Cardiac muscle cell (in vitro differentiated cells and primary cell): ENCODE measurements around the gene CPA4. TPM values are rescaled to one million over a fixed set of nuclear protein-coding genes. Genes with fewer than 3 reads are reported as not detected.
A peak's percentile ranks its signal among the peaks of the same experiment; 100 is the strongest.
"Not testable (repeated sequence)": the region's sequence is repeated elsewhere in the genome, so short reads cannot be mapped to it uniquely, and the experiment has no call there.

Experiments used
- DNase-seq, 2 donors: peaks; one replicate each; pipeline versions ENCODE4 v3.0.0 to v3.0.0-alpha.2; 2010 to 2017; ENCODE audit warnings: low read depth in 1 of 2, low spot score in 1 of 2
- H3K27ac ChIP-seq: fragments of 200-600 bp; sonication (generic); 2 replicates; pipeline ENCODE4 v1.5.1; 2016
- H3K27me3 ChIP-seq: fragments of 200-600 bp; sonication (generic); 2 replicates; pipeline ENCODE4 v1.6.0; 2016; ENCODE audit warnings: control low read depth
- H3K36me3 ChIP-seq: fragments of 200-600 bp; sonication (generic); 2 replicates; pipeline ENCODE4 v1.5.1; 2016; ENCODE audit warnings: control low read depth
- H3K4me1 ChIP-seq: fragments of 200-600 bp; sonication (generic); 2 replicates; pipeline ENCODE4 v1.8.1; 2017; ENCODE audit warnings: low read depth, mild to moderate bottlenecking, mixed run types
- H3K4me3 ChIP-seq: fragments of 200-600 bp; sonication (generic); 2 replicates; pipeline ENCODE4 v1.5.1; 2016; ENCODE audit warnings: mild to moderate bottlenecking
- H3K9me3 ChIP-seq: fragments of 200-600 bp; sonication (generic); 2 replicates; pipeline ENCODE4 v1.5.1; 2017; ENCODE audit warnings: low read depth, mild to moderate bottlenecking, control low read depth
- polyA plus RNA-seq: library from polyadenylated mRNA; unstranded; fragments of >200 nt; fragmentation: Nextera tagmentation; extraction: Ambion mirVana; gene quantifications from 2 replicates; pipeline ENCODE4 v1.2.1, GENCODE V29; 2016
- total RNA-seq: library from RNA; depleted of rRNA; stranded (reverse); fragments of >200 nt; gene quantifications from 2 replicates; pipeline ENCODE4 v1.2.3, GENCODE V29; 2016
- TF ChIP-seq, protein P1 (sequence below): IDR thresholded peaks from 2 replicates; pipeline ENCODE4 v1.5.1; 2012; ENCODE audit warnings: low read depth, mild to moderate bottlenecking, low read length

The CPA4 gene
- total RNA-seq (0.07 TPM in 1 of 2 replicates, not detected in the other), polyA plus RNA-seq (0.24 and 0.39 TPM in 2 replicates)

DNA sequence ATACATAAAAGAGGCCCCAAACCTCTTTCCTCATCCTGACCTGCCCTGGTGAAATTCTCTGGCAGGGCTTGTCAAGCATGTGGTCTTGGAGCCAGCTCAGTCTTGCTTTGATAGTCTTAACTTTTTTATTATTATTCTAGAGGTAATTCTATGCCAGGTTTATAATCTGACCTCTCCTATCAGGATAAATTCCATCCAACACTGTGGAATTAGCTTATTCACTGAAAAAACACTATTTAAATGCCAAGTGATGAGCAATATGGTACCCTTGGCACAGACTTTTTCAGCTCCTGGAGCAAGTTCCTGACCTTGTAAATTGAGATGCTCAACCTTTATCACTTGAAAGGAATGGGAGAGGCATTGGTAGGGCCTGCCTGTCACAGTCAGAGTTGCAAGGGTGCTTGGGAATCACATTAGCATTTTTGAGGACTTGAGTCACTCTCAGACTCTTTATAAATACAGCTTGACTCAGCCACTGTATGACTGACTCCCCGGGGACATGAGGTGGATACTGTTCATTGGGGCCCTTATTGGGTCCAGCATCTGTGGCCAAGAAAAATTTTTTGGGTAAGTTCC, at the start of gene CPA4:
TSS of gene CPA4 (plus strand) at position 480 of the 576 bp plus-strand sequence. CDS start at position 500, 20 bp downstream.
- peak in 1 of 2 donors; percentile 74 for DNase-seq
- Histone ChIP-seq H3K4me1 (no peaks in the 10 kb centered on the region), H3K36me3 (no peaks in the 10 kb centered on the region), H3K4me3 (no peak within 1 kb of the TSS), H3K27ac (no peak within 1 kb of the TSS), H3K9me3 (no peaks in the 10 kb centered on the region), H3K27me3 (no peaks in the 10 kb centered on the region)
- TF ChIP-seq, protein P1, sequence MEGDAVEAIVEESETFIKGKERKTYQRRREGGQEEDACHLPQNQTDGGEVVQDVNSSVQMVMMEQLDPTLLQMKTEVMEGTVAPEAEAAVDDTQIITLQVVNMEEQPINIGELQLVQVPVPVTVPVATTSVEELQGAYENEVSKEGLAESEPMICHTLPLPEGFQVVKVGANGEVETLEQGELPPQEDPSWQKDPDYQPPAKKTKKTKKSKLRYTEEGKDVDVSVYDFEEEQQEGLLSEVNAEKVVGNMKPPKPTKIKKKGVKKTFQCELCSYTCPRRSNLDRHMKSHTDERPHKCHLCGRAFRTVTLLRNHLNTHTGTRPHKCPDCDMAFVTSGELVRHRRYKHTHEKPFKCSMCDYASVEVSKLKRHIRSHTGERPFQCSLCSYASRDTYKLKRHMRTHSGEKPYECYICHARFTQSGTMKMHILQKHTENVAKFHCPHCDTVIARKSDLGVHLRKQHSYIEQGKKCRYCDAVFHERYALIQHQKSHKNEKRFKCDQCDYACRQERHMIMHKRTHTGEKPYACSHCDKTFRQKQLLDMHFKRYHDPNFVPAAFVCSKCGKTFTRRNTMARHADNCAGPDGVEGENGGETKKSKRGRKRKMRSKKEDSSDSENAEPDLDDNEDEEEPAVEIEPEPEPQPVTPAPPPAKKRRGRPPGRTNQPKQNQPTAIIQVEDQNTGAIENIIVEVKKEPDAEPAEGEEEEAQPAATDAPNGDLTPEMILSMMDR, result no peak

DNA sequence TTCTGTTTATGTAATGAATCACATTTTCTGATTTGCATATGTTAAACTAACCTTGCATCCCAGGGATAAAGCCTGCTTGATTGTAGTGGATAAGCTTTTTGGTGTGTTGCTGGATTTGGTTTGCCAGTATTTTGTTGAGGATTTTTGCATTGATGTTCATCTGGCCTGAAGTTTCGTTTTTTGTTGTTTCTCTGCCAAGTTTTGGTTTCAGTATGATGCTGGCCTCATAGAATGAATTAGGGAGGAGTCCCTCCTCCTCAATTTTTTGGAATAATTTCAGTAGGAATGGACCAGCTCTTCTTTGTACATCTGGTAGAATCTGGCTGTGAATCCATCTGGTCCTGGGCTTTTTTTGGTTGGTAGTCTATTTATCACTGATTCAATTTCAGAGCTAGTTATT, 49.5 kb upstream of the CPA4 start:
- not testable (repeated sequence) for H3K4me3 ChIP-seq, H3K4me1 ChIP-seq, H3K36me3 ChIP-seq, H3K27me3 ChIP-seq, H3K9me3 ChIP-seq, H3K27ac ChIP-seq
- DNase-seq, result peak in 1 of 2 donors; percentile 49

DNA sequence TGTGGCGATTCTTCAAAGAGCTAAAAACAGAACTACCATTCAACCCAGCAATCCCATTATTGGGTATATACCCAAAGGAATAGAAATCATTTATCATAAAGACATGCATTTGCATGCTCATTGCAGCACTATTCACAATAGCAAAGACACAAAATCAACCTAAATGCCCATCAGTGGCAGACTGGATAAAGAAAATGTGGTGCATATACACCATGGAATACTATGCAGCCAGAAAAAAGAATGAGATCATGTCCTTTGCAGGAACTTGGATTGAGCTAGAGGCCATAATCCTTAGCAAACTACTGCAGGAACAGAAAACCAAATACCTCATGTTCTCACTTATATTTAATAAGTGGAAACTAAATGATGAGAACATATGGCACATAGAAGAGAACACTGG, 46.5 kb upstream of the CPA4 start:
- not testable (repeated sequence) for DNase-seq, H3K4me1 ChIP-seq, H3K4me3 ChIP-seq, H3K36me3 ChIP-seq, H3K9me3 ChIP-seq, H3K27ac ChIP-seq, H3K27me3 ChIP-seq

DNA sequence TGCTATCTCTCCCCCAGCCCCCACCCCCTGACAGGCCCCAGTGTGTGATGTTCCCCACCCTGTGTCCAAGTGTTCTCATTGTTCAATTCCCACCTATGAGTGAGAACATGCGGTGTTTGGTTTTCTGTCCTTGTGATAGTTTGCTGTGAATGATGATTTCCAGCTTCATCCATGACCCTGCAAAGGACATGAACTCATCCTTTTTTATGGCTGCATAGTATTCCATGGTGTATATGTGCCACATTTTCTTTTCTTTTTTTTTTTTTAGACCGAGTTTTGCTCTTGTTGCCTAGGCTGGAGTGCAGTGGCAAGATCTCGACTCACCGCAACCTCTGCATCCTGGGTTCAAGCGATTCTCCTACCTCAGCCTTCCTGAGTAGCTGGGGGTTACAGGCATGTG, 44.1 kb upstream of the CPA4 start:
- not testable (repeated sequence) for H3K4me3 ChIP-seq, H3K4me1 ChIP-seq

DNA sequence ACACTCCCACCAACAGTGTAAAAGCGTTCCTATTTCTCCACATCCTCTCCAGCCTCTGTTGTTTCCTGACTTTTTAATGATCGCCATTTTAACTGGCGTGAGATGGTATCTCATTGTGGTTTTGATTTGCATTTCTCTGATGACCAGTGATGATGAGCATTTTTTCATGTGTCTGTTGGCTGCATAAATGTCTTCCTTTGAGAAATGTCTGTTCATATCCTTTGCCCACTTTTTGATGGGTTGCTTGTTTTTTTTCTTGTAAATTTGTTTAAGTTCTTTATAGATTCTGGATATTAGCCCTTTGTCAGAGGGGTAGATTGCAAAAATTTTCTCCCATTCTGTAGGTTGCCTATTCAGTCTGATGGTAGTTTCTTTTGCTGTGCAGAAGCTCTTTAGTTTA, 43.3 kb upstream of the CPA4 start:
- H3K4me3 ChIP-seq, H3K27ac ChIP-seq, H3K4me1 ChIP-seq, H3K36me3 ChIP-seq, H3K9me3 ChIP-seq, H3K27me3 ChIP-seq, DNase-seq: not testable (repeated sequence)

More for the DNA sequence above, 44.1 kb upstream of the CPA4 start:
- not testable (repeated sequence) for DNase-seq, H3K36me3 ChIP-seq, H3K9me3 ChIP-seq, H3K27me3 ChIP-seq, H3K27ac ChIP-seq

- DNase-seq, result no peak
Measured at GRCh38 chr7:130254555-130254954, 38.4 kb upstream of the CPA4 start.

GRCh38 chr7:130256704-130257103, 36.3 kb upstream of the CPA4 start:
- H3K9me3 ChIP-seq, result no peaks in the 10 kb centered on the region
- no peak for DNase-seq
- no peaks in the 10 kb centered on the region for H3K27me3 ChIP-seq
- H3K4me3 ChIP-seq, result no peak overlapping the region
- peaks cover 3% of the 10 kb centered on the region for H3K4me1 ChIP-seq
- no peak overlapping the region for H3K27ac ChIP-seq
- TF ChIP-seq, protein P1, result no peak
- H3K36me3 ChIP-seq, result no peaks in the 10 kb centered on the region

More at GRCh38 chr7:130254555-130254954, 38.4 kb upstream of the CPA4 start:
- H3K27ac ChIP-seq, result peak overlapping the region; percentile 48
- H3K9me3 ChIP-seq, result no peaks in the 10 kb centered on the region
- TF ChIP-seq, protein P1, result no peak
- H3K4me1 ChIP-seq, result peaks cover 3% of the 10 kb centered on the region
- no peaks in the 10 kb centered on the region for H3K36me3 ChIP-seq
- no peaks in the 10 kb centered on the region for H3K27me3 ChIP-seq
- H3K4me3 ChIP-seq, result no peak overlapping the region
